ENCODE measurements around the gene CDKN2B. TPM values are rescaled to one million over a fixed set of nuclear protein-coding genes. Genes with fewer than 3 reads are reported as not detected.
"Not testable (repeated sequence)": the region's sequence is repeated elsewhere in the genome, so short reads cannot be mapped to it uniquely, and the experiment has no call there.

The CDKN2B gene
- under 1 TPM; 0.30 to 0.33 (median 0.31) TPM for polyA plus RNA-seq (ENCODE audit: insufficient read length in 3 of 3)
- long read RNA-seq, donor 1 = 0 reads
- long read RNA-seq, donor 2 = 0 reads
- long read RNA-seq, donor 3 = 0 reads
- long read RNA-seq, donor 4 = 0 reads
- long read RNA-seq, donor 5 = 0 reads
- long read RNA-seq, donor 6 = 0 reads
- long read RNA-seq, donor 7 = 0 reads
- long read RNA-seq, donor 8 = 0 reads
- long read RNA-seq, donor 9 = 0 reads
- long read RNA-seq, donor 10 = 0 reads
- long read RNA-seq, donor 11 = 0 reads
- long read RNA-seq, donor 12 = 0 reads
- long read RNA-seq, donor 13 = 0 reads
- long read RNA-seq, donor 14 = 0 reads
- long read RNA-seq, donor 15 = 0 reads
- long read RNA-seq, donor 16 = 0 reads

GRCh38 chr9:22008717-22009505, at the start of gene CDKN2B:
CDKN2B (minus strand) TSS chr9:22009305; CDS start chr9:22008953, 352 bp downstream.
- DNase-seq (ENCODE audit: extremely low read depth in 1 of 11, low read depth in 9 of 11, low spot score in 4 of 11) = peak; percentile 44 to 83 (median 67)

GRCh38 chr9:22057972-22058371, 48.9 kb upstream of the CDKN2B start:
- not testable (repeated sequence) for DNase-seq (ENCODE audit: extremely low read depth in 1 of 11, low read depth in 9 of 11, low spot score in 4 of 11)

GRCh38 chr9:22056402-22056801, 47.3 kb upstream of the CDKN2B start:
- no peak for DNase-seq (ENCODE audit: extremely low read depth in 1 of 11, low read depth in 9 of 11, low spot score in 4 of 11)

GRCh38 chr9:22055090-22055489, 46.0 kb upstream of the CDKN2B start:
- DNase-seq (ENCODE audit: extremely low read depth in 1 of 11, low read depth in 9 of 11, low spot score in 4 of 11) = no peak

GRCh38 chr9:22054529-22054928, 45.4 kb upstream of the CDKN2B start:
- DNase-seq (ENCODE audit: extremely low read depth in 1 of 11, low read depth in 9 of 11, low spot score in 4 of 11) = no peak

- DNase-seq (ENCODE audit: extremely low read depth in 1 of 11, low read depth in 9 of 11, low spot score in 4 of 11) = no peak
These were observed 45.0 kb upstream of the CDKN2B start for GRCh38 chr9:22054076-22054475.

- no peak for DNase-seq (ENCODE audit: extremely low read depth in 1 of 11, low read depth in 9 of 11, low spot score in 4 of 11)
These were observed 44.1 kb upstream of the CDKN2B start for GRCh38 chr9:22053178-22053577.

- DNase-seq (ENCODE audit: extremely low read depth in 1 of 11, low read depth in 9 of 11, low spot score in 4 of 11) = no peak
These were observed 43.4 kb upstream of the CDKN2B start for GRCh38 chr9:22052376-22052945.

- DNase-seq (ENCODE audit: extremely low read depth in 1 of 11, low read depth in 9 of 11, low spot score in 4 of 11) = no peak
These were observed 41.8 kb upstream of the CDKN2B start for GRCh38 chr9:22050924-22051323.

GRCh38 chr9:22049411-22049810, 40.3 kb upstream of the CDKN2B start:
- no peak for DNase-seq (ENCODE audit: extremely low read depth in 1 of 11, low read depth in 9 of 11, low spot score in 4 of 11)

GRCh38 chr9:22047596-22047995, 38.5 kb upstream of the CDKN2B start:
- no peak for DNase-seq (ENCODE audit: extremely low read depth in 1 of 11, low read depth in 9 of 11, low spot score in 4 of 11)

GRCh38 chr9:22046243-22046885, 37.3 kb upstream of the CDKN2B start:
- DNase-seq (ENCODE audit: extremely low read depth in 1 of 11, low read depth in 9 of 11, low spot score in 4 of 11) = no peak

GRCh38 chr9:22045423-22045822, 36.3 kb upstream of the CDKN2B start:
- DNase-seq (ENCODE audit: extremely low read depth in 1 of 11, low read depth in 9 of 11, low spot score in 4 of 11) = no peak

- no peak for DNase-seq (ENCODE audit: extremely low read depth in 1 of 11, low read depth in 9 of 11, low spot score in 4 of 11)
These were observed 35.5 kb upstream of the CDKN2B start for GRCh38 chr9:22044583-22044982.

- DNase-seq (ENCODE audit: extremely low read depth in 1 of 11, low read depth in 9 of 11, low spot score in 4 of 11) = no peak
These were observed 34.8 kb upstream of the CDKN2B start for GRCh38 chr9:22043928-22044327.

- DNase-seq (ENCODE audit: extremely low read depth in 1 of 11, low read depth in 9 of 11, low spot score in 4 of 11) = peak in 4 of 11 donors; percentile 1 to 17 (median 12)
These were observed 32.7 kb upstream of the CDKN2B start for GRCh38 chr9:22041775-22042174.

- DNase-seq (ENCODE audit: extremely low read depth in 1 of 11, low read depth in 9 of 11, low spot score in 4 of 11) = no peak
These were observed 32.2 kb upstream of the CDKN2B start for GRCh38 chr9:22041344-22041743.

GRCh38 chr9:22040760-22041159, 31.7 kb upstream of the CDKN2B start:
- no peak for DNase-seq (ENCODE audit: extremely low read depth in 1 of 11, low read depth in 9 of 11, low spot score in 4 of 11)

- DNase-seq (ENCODE audit: extremely low read depth in 1 of 11, low read depth in 9 of 11, low spot score in 4 of 11) = no peak
These were observed 30.2 kb upstream of the CDKN2B start for GRCh38 chr9:22039258-22039657.
